Astrocyte of the hippocampus (primary cell): ENCODE measurements around the gene PGS1.
"Not testable (repeated sequence)": the region's sequence is repeated elsewhere in the genome, so short reads cannot be mapped to it uniquely, and the experiment has no call there.

Source experiments
- DNase-seq: peaks from one replicate; pipeline ENCODE4 v3.0.0; 2011; ENCODE audit warnings: low read depth, low spot score

PGS1 gene

GRCh38 chr17:78444392-78444791 is 65.9 kb downstream of the PGS1 start:
- DNase-seq: no peak

- no peak for DNase-seq
These were observed 68.4 kb downstream of the PGS1 start for GRCh38 chr17:78446833-78447232.

- DNase-seq: no peak
These were observed 70.0 kb downstream of the PGS1 start for GRCh38 chr17:78448356-78448993.

GRCh38 chr17:78449983-78450595 is 71.6 kb downstream of the PGS1 start:
- DNase-seq: no peak

GRCh38 chr17:78450696-78451345 is 72.4 kb downstream of the PGS1 start:
- no peak for DNase-seq

GRCh38 chr17:78451753-78452152 is 73.3 kb downstream of the PGS1 start:
- DNase-seq: no peak

GRCh38 chr17:78454346-78454745 is 75.9 kb downstream of the PGS1 start:
- no peak for DNase-seq

- no peak for DNase-seq
These were observed 79.6 kb downstream of the PGS1 start for GRCh38 chr17:78458091-78458490.

- peak; percentile 62 for DNase-seq
These were observed 80.4 kb downstream of the PGS1 start for GRCh38 chr17:78458736-78459335.

- no peak for DNase-seq
These were observed 81.2 kb downstream of the PGS1 start for GRCh38 chr17:78459696-78460095.

- no peak for DNase-seq
These were observed 81.8 kb downstream of the PGS1 start for GRCh38 chr17:78460176-78460675.

- no peak for DNase-seq
These were observed 82.7 kb downstream of the PGS1 start for GRCh38 chr17:78460951-78461798.

GRCh38 chr17:78461799-78462053 is 83.3 kb downstream of the PGS1 start:
- no peak for DNase-seq

GRCh38 chr17:78462148-78462547 is 83.7 kb downstream of the PGS1 start:
- no peak for DNase-seq

GRCh38 chr17:78466109-78466785 is 87.8 kb downstream of the PGS1 start:
- not testable (repeated sequence) for DNase-seq

GRCh38 chr17:78466786-78467715 is 88.6 kb downstream of the PGS1 start:
- DNase-seq: no peak

GRCh38 chr17:78468366-78468765 is 89.9 kb downstream of the PGS1 start:
- no peak for DNase-seq

GRCh38 chr17:78469443-78469842 is 91.0 kb downstream of the PGS1 start:
- no peak for DNase-seq

GRCh38 chr17:78471635-78472034 is 93.2 kb downstream of the PGS1 start:
- DNase-seq: no peak
